Measurements from ENCODE around the gene GRAMD1B.

Gene GRAMD1B

DNA sequence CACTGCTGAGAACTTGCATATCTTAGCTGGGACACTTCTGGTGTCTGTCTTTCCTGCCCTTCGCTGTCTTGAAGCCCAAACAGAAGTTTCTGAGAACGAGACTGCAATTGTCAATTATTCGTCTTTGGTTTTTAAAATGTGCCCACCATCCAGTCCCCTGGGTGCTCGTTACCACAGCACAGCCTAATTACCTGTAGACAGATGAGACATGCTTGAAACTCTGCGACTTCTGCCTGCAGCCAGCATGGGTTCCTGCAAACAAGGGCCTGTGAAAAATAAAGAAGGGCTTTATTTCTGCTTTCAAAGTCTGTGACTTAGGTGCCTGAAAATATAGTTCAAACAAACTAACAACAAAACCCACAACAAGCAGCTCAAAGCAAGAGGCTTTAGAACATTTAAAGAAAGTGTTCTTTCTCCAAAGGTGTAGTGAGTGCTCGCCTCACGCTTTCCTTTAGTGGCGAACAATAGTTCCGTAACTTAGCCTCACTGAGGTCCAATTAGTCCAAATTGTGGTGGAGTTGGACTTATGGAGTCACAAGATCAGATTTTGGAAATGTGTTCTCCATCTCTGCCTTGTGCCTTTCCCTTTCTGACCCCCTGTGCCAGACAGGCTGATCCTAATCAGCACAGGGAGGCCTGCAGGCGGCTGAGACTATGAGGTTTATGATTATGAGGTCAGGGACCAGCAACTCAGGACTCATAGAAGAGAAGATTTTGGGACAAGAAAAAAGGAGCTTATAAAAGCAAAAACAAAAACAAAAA, 20.4 kb upstream of the GRAMD1B start:
- no peak for DNase-seq

GRCh38 chr11:123410218-123410549, 19.9 kb upstream of the GRAMD1B start:
- DNase-seq, result no peak

DNA sequence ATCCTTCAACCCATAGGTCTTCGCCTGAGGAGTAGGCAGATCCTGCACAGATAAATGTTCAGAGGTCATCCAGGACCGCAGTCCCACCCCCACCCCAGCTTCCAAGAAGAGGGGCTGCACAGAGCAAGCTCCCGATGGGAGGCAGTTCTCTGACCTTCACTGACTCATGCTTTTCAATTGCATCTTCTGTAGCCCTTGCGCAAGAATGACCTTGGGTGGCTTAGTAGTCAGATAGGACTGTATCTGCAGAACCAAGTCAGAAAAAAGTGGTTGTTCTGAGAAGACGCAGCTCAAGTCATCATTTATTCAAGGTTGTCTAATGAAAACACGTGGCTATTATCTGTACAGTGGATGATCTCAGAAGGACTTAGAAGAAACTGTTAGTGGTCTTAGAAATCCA, 16.4 kb upstream of the GRAMD1B start:
- no peak for DNase-seq

DNA sequence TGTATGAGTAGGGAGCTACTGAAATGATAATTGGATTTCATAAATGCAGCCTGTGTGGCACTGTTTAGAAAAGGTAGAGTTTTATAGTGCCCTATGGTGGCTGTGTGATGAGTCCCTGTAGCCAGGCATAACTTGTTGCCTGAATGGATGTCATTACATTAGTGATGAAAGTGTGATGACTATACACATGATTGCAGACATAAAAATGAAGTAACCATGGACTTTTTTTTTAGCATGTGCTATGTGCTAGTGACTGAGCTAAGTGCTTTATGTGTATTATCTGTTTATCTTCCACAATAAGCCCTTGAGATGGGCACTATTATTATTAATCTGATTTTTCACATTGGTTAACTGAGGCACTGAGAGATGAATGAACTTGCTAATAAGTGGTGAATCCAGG, 13.5 kb upstream of the GRAMD1B start:
- DNase-seq, result no peak

DNA sequence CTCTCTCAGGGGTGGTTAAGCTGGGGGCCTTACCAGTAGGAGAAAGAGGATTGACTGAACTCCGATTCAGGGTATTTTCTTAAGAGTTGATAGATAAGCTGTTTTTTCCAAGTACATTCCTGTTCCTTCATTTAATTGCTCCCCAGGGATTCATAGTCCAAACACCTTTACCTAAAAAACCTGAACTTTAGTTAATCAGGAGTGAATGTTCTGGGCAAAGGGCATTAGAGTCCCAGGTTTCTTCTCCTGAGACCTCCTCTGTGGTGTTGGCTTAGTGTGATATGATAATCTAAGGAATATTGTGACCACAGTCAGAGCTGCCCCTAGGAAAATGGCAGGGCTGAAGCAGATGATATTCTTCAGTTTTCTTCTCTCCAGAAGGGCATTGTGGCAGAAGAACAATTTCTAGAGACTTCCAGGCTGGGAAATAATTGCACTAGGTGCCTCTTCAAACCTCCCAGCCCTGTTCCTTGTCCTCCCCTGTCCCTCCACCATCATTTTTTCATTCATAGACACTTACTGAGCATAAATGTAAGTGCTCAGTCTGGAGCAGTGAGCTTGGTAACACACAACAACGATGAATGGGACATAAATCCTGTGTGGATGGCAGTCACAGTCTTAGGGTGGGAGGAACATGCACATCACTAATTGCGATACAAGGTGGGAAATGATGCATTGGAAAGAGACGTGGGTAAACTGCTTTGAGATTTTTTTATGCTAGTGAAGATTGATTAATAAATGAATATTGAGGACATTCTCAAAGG, 11.5 kb upstream of the GRAMD1B start:
- DNase-seq, result no peak

DNA sequence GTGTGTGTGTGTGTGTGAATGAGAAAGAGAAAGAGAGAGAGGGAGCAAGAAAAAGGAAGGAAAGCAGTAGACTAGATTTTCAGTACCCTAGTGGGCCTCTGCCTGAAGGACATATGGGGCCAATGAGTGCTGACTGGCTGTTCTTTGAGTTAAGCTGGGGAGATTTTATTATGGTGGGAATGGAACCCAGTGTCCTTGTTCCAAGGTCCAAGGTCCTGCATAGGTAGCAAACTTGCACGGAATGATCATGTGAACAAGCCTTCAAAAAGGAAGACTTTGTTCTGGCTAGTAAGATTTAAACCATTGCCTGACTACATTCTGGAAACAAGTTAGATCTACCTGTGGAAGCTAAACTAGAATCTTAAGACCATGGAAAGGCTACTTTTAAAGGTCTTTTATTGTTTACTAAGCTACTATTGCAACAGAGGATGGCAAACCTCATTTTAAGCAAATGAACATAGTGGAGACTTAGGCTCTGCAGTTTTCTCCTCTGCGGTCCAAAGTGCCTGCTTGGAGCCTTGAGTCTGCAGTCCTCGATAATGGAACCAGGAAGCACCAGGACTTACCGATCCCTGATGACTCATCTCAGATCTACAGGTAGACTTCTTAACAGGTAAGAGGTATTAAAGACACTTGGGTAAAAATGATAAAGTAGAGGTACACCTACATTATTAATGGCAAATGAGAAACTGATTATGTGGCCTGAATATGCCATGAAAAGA, 10.2 kb upstream of the GRAMD1B start:
- DNase-seq, result no peak

GRCh38 chr11:123421589-123421988, 8.5 kb upstream of the GRAMD1B start:
- DNase-seq, result no peak

GRCh38 chr11:123425367-123425766, 4.7 kb upstream of the GRAMD1B start:
- DNase-seq, result no peak

DNA sequence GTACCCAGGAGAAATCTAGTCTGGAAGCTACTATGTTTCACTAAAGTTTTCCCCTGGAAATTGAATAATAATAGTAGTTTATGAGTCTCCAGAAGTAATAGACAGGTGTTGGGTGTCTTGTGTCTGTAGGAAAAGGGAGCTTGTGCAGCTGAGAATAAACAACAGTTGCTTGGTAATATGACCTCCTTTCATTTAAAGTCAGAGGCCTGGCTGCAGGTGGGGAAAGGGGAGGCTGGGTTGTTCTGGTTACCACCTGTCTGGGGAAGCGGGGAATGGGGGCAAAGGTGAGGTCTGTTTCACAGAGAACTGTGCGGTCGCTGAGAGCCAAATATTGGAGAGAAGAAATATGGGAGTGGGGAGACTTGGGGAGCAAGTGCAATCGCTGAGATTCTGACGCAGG, 3.3 kb upstream of the GRAMD1B start:
- DNase-seq, result no peak

DNA sequence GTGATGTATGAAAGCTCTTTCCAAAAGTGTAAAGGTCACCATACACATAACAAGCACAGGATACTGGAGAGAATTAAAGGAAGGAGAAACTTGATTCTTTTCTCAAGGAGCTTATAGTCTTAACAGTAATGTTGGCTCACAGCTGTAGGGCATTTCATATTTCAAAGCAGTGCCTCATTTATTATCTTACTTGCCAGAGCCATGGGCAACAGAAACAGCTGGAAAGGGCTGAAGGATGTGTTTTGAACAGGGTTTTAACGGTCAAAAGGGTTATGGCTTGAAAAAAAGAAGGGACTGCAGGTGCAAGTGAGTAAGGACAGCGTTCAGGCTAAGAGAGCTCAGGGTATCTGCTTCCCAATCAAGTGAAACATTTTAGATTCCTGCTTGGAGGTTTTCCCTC, 2.7 kb upstream of the GRAMD1B start:
- no peak for DNase-seq

- no peak for DNase-seq
Observed at GRCh38 chr11:123428116-123428715, 1.9 kb upstream of the GRAMD1B start.

DNA sequence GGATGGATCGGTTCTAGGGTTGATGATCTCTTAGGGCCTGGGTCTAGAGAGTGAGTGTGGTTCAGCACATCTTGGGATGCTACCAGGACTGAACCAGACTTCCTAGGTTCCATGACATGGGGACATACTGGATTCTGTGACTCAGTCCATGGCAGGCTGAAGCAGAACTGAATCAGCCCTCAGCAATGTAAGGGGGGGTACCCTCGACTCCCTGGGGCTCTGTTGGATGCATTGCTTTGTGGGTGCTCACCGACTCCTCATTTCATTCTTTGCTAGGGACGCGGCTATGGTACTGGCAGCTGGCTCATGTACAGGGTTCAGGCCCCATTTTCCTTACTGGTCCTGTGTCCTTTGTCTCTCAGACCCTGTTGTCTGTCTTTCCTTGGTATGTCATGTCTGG, 733 bp upstream of the GRAMD1B start:
- no peak for DNase-seq

DNA sequence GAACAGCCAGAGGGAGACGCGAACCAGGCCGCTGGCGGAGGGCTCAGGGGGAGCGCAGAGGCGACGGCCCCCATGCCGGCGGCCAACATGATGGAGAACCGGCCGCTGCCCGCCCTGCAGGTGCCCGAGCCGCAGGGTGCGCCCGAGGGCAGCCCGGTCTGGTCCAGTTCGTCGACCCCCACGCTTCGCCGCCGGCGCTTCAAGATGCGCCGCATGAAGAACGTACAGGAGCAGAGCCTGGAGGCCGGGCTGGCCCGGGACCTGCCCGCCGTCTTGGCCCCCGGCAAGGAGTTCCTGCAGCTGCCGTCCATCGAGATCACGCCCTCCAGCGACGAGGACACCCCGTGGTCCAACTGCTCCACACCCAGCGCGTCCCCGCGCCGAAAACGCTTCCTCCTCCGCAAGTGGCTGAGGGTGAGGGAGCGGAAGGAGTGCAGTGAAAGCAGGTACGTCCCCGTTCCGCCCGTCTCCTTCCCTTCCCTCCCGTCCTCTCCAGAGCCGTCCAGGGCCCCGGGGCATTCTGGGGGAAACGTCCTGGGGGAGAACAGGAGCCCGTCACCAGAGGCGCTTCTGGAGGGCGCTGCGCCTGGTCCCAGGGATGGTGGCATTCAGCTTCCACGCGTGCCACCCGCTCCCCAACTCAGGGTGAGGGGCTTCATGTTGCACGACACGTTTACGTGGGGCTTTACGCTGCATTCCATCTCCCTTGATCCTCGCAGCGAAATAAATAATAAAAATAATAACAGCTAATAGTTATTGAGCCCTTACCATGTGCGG, 840 bp downstream of the GRAMD1B start:
- DNase-seq, result no peak

- no peak for DNase-seq
Observed at GRCh38 chr11:123431619-123432018, 1.6 kb downstream of the GRAMD1B start.

GRCh38 chr11:123434262-123434661, 4.2 kb downstream of the GRAMD1B start:
- no peak for DNase-seq

- DNase-seq, result no peak
Observed at GRCh38 chr11:123434911-123435310, 4.8 kb downstream of the GRAMD1B start.

DNA sequence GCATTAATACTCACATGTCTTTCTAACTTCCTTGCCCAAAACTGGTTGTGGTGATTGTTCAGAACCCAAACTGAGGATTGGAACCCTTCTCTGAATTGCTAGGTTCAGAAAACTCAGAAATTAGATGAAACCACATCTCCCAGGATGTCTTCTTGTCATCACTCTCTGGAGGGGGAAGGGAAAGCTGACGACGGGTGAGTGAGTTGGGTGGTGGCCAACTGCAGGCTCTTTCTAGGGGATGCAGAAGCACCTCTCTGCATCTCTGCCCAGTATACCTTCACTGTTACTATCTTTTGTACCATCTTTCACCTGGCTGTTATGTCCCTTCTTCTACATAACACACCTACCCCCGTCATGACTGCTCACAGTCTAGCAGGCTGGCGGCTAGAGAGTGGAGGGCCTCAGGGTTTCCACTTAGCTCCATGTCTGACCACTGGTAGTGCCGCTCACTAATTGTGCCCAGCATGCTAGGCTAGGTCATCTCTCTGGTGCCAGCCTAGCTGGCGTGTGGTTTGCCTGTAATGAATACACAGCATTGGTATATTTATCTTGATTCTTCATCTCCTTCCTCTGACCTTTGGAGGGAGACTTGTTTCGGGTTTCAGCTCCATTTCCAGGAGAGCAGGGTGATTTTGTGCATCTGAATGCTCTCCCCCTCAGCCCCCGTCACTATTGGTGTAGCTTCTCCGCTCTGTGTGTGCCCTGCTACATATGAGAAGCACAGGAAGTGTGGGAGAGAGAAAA, 7.3 kb downstream of the GRAMD1B start:
- no peak for DNase-seq

DNA sequence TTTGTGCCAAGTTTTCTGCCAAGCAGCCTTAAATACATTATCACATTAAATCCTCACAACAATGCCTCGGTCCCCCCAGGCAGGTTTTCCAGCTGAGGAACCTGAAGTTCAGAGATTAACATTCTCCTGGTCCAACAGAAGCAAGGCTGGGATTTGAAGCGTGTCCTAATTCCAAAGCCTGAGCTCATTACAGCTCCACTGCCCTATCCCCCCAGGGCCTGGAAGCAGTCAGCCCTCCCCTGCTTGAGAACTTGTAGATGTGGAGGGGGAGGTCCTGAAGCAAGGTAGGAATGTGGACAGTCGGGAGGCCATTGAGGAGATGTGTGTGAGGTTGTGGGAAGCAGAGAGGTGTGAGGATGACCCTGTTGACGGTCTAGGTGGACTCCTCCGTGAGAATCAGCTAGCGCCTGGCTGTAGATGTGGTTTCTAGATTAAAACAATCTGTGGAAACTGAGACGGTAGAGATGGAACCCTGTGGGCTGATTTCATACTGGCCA, 8.1 kb downstream of the GRAMD1B start:
- DNase-seq, result no peak

DNA sequence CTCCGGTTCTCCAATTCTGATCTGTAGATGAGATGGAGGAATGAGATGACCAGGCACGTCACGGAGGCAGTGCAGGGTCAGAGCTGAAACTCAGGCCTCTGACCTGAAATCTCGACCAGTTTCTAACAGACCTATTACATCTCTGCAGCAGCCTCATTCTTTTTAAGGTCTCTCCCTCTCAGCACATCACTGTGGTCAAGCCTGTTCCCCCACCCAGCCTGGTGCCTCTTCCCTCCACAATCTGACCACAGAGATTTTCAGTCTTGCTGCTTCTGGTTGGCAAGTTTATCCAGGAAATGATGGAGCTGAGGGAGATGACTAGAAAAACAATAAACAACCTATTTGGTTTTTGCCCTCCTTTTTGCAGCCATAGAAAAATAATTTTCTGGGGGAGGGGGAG, 9.5 kb downstream of the GRAMD1B start:
- no peak for DNase-seq

DNA sequence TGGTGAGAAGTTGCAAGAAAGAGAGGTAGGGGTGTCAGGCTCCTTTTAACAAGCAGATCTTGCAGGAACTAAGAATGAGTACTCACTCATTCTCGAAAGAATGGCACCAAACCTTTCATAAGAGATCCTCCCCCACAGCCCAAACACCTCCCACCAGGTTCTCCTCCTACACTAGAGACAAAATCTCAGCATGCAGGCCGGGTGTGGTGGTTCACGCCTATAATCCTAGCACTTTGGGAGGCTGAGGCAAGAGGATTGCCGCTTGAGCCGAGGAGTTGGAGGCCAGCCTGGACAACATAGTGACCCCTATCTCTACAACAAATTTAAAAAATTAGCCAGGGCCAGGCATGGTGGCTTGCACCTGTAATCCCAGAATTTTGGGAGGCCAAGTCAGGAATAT, 11.1 kb downstream of the GRAMD1B start:
- no peak for DNase-seq

DNA sequence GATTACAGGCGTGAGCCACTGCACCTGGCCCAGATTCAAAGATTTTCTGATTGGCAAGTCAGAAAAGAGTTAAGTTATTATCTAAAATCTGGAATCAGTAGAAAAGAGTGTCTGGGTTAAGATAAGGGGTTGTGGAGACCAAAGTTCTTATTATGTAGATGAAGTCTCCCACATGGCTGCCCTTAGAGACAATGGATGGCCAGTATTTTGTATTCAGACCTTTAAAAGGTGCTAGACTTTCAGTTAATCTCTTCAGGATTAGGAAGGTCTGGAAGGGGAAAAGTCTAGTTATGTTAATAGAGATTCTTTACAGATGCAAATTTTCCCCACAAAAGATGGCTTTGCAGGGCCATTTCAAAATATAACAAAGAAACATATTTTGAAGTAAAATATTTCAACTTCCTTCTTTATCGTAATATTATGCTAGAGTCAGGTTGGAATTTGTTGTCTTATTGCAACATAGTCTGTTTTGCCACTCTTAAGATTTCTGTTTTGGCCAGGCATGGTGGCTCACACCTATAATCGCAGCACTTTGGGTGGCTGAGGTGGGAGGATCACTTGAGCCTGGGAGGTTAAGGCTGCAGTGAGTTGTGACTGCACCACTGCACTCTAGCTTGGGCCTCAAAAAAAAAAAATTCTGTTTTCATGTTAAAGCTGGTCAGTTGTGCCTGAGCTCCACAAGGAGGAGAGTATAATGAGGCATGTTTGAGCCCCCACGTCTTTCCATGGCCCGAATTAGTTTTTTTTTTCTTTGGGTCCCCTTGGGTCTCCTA, 14.0 kb downstream of the GRAMD1B start:
- DNase-seq, result no peak
